Erythroblast (primary cell): ENCODE measurements around the gene ERBB4.

Experiments used
- GATA1 ChIP-seq: IDR thresholded peaks from 2 replicates; pipeline ENCODE4 v1.6.1; 2011; ENCODE audit warnings: low read depth, mild to moderate bottlenecking, control low read depth, low read length, moderate library complexity
- POLR2A ChIP-seq: IDR thresholded peaks from 2 replicates; pipeline ENCODE4 v1.6.1; 2011; ENCODE audit warnings: mild to moderate bottlenecking, low read length

GRCh38 chr2:212548455-212548819 lies 9.8 kb upstream of the ERBB4 start:
- TF ChIP-seq POLR2A: no peak
- TF ChIP-seq GATA1: no peak
